ENCODE measurements around the gene SLX4IP.
"Not testable (repeated sequence)": the region's sequence is repeated elsewhere in the genome, so short reads cannot be mapped to it uniquely, and the experiment has no call there.

Gene SLX4IP

GRCh38 chr20:10610251-10610650, 175.1 kb downstream of the SLX4IP start:
- no peak for DNase-seq

- peak; percentile 7 for DNase-seq
These were observed 176.3 kb downstream of the SLX4IP start for GRCh38 chr20:10611357-10611756.

- DNase-seq = not testable (repeated sequence)
These were observed 178.3 kb downstream of the SLX4IP start for GRCh38 chr20:10613426-10613825.

DNA sequence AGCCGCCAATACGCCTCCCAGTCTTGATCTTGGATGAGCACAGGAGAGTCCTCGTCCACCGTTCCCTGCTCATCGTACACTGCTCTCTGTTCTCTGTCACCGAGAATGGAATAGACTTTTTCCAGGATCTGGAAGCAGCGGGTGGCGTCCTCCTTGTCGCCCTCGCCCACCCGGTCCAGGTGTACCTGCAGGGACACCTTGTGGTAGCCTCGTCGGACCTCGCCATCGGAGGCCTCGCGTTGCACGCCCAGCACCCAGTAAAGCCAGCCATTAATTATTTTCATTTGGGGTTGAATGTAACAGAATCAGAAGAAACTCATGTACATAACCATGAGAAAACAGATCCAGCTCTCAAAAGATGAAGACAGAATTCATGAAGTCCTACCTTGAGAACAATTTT, 178.8 kb downstream of the SLX4IP start:
- no peak for DNase-seq

GRCh38 chr20:10616212-10616611, 181.1 kb downstream of the SLX4IP start:
- no peak for DNase-seq

DNA sequence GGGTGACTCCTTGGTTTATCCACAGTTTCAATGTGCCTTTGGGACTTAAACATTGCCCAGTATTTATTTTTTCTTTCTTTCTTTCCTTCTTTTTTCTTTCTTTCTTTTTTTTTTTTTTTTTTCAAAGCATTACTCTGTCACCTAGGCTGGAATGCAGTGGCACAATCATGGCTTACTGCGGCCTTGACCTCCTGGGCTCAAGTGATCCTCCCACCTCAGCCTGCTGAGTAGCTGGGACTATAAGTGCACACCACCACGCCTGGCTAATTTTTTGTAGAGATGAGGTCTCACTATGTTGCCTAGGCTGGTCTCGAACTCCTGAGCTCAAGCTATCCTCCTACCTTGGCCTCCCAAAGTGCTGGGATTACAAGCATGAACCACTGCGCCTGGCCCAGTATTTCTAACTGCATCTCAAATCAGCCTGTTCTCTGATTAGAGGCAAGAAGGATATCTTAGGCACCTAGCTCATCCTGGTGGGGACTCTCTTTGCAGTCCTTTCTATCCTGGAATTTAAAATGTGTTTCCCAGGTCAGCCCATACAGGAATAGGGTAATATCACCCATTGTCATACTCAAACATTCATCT, 182.5 kb downstream of the SLX4IP start:
- not testable (repeated sequence) for DNase-seq

DNA sequence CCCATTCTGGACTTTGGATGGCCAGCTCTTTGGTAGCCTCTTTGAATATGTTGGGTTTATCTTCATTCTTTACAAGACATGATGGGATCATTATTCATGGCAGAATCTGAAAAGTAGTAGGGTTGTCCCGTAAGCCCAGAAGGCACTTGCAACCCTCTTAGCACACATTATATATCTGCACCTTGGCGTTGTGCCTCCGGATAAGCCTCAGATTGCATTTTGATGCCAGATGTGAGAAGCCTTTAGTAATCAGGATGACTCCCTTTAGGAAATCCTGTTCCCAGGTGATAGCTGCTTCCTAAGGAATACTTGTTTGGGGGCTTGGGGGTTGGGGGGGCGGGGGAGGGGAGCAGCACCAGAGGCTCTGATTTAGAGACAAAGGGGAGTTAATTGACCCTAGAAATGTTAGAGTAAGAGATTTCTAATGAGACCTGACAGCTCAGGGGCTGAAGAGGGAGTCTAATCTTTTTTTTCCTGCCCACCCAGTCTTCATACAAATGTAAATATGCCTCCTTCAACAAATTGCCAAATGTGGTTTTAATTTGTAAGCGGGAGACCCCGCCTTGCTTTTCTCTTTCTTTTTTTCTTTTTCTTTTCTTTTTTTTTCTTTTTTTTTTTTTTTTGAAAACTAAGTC, 183.6 kb downstream of the SLX4IP start:
- DNase-seq = no peak

DNA sequence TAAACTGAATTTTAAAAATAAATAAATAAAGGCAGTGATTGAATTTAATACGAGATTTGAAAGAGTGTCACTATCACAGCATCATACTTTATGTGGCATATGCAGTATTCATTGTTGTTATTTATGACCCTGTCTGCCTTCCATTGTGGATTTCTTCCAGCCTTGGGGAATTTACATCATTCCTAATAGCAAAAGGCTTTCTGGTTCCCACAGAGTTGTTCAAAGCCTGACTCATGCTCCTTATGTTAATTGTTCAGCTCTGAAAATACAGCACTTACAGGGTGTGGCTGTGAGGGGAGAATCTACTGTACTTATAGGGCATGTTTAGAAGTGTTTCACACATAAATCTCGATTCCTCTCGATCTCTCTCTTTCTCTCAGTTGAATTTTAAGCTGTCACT, 184.3 kb downstream of the SLX4IP start:
- DNase-seq = no peak

DNA sequence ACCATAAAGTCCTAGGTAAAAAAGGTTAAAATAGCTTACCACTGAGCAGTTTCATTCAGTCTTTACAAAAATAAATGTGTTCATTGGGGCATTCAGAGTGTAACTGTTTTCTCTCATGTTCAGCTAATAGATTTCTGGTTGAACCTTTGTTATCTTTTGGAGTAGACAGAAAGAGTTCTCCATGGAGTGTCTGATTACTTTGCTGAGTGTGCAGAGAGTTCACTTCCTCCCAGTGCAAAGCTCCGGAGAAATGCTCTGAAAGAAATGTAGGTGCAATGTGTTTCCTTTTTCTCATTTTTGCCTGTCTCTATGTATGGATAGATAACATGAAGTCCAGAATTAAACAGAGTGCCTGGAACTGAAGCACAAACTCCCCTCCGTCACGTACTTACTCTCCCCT, 186.0 kb downstream of the SLX4IP start:
- DNase-seq = no peak

GRCh38 chr20:10622657-10623418, 187.7 kb downstream of the SLX4IP start:
- DNase-seq = no peak

- no peak for DNase-seq
These were observed 190.5 kb downstream of the SLX4IP start for GRCh38 chr20:10625641-10626040.

- no peak for DNase-seq
These were observed 191.8 kb downstream of the SLX4IP start for GRCh38 chr20:10626896-10627295.

- DNase-seq = no peak
These were observed 195.0 kb downstream of the SLX4IP start for GRCh38 chr20:10629946-10630650.

- DNase-seq = no peak
These were observed 196.0 kb downstream of the SLX4IP start for GRCh38 chr20:10631126-10631525.

- no peak for DNase-seq
These were observed 197.8 kb downstream of the SLX4IP start for GRCh38 chr20:10632721-10633509.

- no peak for DNase-seq
These were observed 198.6 kb downstream of the SLX4IP start for GRCh38 chr20:10633718-10634117.

GRCh38 chr20:10634211-10634610, 199.1 kb downstream of the SLX4IP start:
- DNase-seq = no peak

DNA sequence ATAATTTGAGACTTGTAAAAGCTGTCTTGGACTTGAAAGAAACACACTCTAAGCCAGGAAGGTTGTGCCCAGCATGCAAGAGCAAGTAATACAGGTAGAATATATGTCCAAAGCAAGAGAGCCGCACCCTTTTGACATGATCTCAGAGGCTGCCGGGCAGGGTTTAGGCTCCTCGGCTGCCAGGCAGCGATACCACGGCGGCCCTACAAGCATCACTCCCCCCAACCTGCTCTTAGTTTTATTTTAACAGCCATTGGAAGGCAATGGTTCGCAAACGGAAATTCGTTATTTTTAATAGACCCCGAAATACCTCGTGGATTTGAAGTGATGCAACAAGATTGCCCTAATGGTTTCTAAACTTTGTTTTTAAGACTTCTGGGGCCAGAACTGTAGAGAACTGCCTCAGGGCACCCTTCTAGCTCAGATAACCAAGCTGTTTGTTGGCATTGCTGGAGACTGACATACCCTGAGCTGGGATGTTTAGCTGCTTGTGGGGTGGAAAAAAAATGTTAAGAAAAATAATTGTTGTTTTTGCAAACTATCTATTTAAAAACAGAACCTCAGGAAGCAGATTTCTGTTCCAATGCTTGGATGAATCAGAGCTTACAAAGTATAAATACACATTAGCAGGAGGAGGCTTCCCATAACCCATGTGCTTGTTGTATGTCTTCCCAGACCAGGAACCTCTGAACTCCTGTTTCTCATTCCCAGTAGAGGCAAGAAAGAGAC, 199.7 kb downstream of the SLX4IP start:
- no peak for DNase-seq

- no peak for DNase-seq
These were observed 200.5 kb downstream of the SLX4IP start for GRCh38 chr20:10635476-10636208.

DNA sequence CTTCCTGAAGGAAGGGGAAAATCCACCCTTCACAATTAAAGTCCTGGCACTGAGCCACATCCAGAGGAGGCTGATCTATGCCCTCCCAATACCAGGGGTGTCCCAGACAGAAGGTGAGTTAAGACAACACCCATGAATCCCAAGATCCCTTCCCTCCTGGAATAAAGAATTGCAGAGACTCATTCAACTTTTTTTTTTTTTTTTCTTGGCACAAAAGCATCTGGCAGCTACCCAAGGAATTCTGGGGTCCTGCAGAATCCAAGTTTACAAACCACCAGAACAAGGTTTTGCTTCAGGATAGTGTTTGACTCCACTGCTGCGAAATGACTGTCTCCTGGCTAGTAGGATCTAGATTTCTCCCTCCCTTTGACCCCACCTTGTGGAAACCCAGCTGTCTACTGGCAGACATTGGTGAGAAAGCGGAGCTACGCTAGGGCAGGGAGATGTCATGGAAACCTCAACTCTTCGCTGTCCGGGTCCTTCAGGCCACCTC, 201.3 kb downstream of the SLX4IP start:
- DNase-seq = no peak

GRCh38 chr20:10637031-10637559, 202.0 kb downstream of the SLX4IP start:
- no peak for DNase-seq
